ENCODE measurements around the gene ZNF593. TPM values are rescaled to one million over a fixed set of nuclear protein-coding genes. Genes with fewer than 3 reads are reported as not detected.

ZNF593 gene
- polyA plus RNA-seq, 1 of the 3 experiments (the other 2 are of a cell fraction), result 64.8 TPM

DNA sequence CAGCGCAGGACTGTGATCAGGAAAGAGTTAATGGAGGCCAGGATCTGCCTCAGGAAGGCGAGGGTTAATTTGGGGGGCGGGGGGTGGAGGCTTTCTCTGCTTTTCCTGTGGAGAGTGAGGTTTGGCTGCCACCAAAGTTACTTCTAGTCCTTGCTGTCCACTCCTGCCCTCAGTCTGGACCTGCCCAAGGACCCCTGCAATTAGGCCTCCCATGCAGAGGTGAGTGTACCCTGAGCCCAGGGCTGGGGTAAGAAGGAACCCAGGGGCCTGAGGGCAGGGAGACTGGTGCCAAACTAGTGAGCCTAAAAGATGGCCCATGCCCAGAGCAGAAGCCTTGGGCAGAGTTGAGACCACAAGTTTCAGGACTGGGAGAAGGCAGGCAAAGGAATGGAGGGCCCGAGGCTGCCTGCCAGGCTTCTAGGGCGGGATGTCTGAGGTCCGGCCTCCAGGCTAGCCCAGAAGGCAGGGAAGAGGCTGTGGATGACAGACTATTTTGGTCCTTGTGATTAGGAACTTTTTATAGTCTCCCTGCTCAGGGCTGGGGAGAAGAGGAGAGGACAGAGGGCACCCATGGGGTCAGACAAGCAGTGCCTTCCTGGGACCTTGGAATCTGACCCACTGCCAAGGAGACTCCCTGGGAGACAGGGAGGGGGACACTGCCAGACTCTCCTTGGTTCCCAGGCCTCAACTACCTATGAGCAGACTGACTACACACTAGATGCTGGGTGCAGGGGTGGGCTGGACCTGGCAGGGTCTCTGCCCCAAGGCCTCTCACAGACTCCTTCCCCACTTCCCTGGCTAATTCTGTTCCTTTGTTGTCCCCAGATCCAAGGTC, 10.6 kb upstream of the ZNF593 start, which contains the start of gene FAM110D:
Gene FAM110D, plus strand, starts transcription at position 172 of the 835 bp plus-strand sequence. CDS start 2,213 bp downstream, outside the sequence.
- no peaks in the 10 kb centered on the region for H3K9me3 ChIP-seq
- H3K4me1 ChIP-seq (ENCODE audit: control insufficient read depth in 1 of 2, insufficient read depth in 2 of 2, low read depth in 1 of 2, low read length in 1 of 2), result peaks cover 6 to 33% of the 10 kb centered on the region in 2 experiments; a peak in 1 of 4 replicates
- WGBS (ENCODE audit: low lambda C conversion rate), result 51% methylated on average over 6 of the region's 6 CpGs
- no peaks in the 10 kb centered on the region for H3K36me3 ChIP-seq (replicated peaks in 1 of 2; ENCODE audit: control insufficient read depth in 1 of 2, insufficient read depth in 2 of 2, low read length in 1 of 2)
- H3K4me2 ChIP-seq, result peak within 1 kb of the TSS; percentile 8; the same call in 1 of the 2 replicates
- no peak for DNase-seq
- no peaks in the 10 kb centered on the region for H3K27me3 ChIP-seq (ENCODE audit: insufficient read depth)
- ChIA-PET CTCF (interaction anchor here (0.6 to 13.7 kb wide), 7 partner anchors 11 to 439 kb away, joined by 3 to 131 read pairs (median 6); partner anchors contain the start of genes CEP85 and ZNF593), POLR2A (no interaction called here)
- H3K4me3 ChIP-seq (ENCODE audit: low read depth in 2 of 2, low read length in 1 of 2), result peak within 1 kb of the TSS in 1 of 2 experiments; percentile 43; a peak in 3 of 4 replicates
- peak within 1 kb of the TSS in 1 of 2 experiments; percentile 60; a peak in 3 of 4 replicates for H3K27ac ChIP-seq (ENCODE audit: low read depth in 2 of 2, low read length in 1 of 2)
- no peak within 1 kb of the TSS for H3K9ac ChIP-seq
- no peaks in the 10 kb centered on the region for H3K9me2 ChIP-seq
- H3K79me2 ChIP-seq (ENCODE audit: insufficient read depth), result no peaks in the 10 kb centered on the region
- peak within 1 kb of the TSS; percentile 70; the same call in 1 of the 2 replicates for H2AFZ ChIP-seq (ENCODE audit: low read depth)
- TF ChIP-seq JUND (IDR thresholded peaks at IDR 0.05) (no peak), TAF1 (IDR thresholded peaks at IDR 0.05; ENCODE audit: borderline replicate concordance, low read depth, low read length) (no peak), RFX5 (IDR thresholded peaks at IDR 0.05; ENCODE audit: low read length) (no peak), CTCF (IDR thresholded peaks at IDR 0.05) (no peak), CHD2 (IDR thresholded peaks at IDR 0.05; ENCODE audit: low read length, partially characterized antibody) (no peak), RAD21 (IDR thresholded peaks at IDR 0.05; ENCODE audit: low read length) (no peak), GABPA (IDR thresholded peaks at IDR 0.05; ENCODE audit: low read depth) (no peak), FOXJ3 (CRISPR knock-in tag; IDR thresholded peaks at IDR 0.05) (no peak)
- TF ChIP-seq, protein P1, sequence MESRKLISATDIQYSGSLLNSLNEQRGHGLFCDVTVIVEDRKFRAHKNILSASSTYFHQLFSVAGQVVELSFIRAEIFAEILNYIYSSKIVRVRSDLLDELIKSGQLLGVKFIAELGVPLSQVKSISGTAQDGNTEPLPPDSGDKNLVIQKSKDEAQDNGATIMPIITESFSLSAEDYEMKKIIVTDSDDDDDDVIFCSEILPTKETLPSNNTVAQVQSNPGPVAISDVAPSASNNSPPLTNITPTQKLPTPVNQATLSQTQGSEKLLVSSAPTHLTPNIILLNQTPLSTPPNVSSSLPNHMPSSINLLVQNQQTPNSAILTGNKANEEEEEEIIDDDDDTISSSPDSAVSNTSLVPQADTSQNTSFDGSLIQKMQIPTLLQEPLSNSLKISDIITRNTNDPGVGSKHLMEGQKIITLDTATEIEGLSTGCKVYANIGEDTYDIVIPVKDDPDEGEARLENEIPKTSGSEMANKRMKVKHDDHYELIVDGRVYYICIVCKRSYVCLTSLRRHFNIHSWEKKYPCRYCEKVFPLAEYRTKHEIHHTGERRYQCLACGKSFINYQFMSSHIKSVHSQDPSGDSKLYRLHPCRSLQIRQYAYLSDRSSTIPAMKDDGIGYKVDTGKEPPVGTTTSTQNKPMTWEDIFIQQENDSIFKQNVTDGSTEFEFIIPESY (IDR thresholded peaks at IDR 0.05; ENCODE audit: borderline replicate concordance, low read depth), result no peak
- TF ChIP-seq, protein P2, sequence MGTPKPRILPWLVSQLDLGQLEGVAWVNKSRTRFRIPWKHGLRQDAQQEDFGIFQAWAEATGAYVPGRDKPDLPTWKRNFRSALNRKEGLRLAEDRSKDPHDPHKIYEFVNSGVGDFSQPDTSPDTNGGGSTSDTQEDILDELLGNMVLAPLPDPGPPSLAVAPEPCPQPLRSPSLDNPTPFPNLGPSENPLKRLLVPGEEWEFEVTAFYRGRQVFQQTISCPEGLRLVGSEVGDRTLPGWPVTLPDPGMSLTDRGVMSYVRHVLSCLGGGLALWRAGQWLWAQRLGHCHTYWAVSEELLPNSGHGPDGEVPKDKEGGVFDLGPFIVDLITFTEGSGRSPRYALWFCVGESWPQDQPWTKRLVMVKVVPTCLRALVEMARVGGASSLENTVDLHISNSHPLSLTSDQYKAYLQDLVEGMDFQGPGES (IDR thresholded peaks at IDR 0.05; ENCODE audit: low read depth, low read length), result no peak
- TF ChIP-seq, protein P3, sequence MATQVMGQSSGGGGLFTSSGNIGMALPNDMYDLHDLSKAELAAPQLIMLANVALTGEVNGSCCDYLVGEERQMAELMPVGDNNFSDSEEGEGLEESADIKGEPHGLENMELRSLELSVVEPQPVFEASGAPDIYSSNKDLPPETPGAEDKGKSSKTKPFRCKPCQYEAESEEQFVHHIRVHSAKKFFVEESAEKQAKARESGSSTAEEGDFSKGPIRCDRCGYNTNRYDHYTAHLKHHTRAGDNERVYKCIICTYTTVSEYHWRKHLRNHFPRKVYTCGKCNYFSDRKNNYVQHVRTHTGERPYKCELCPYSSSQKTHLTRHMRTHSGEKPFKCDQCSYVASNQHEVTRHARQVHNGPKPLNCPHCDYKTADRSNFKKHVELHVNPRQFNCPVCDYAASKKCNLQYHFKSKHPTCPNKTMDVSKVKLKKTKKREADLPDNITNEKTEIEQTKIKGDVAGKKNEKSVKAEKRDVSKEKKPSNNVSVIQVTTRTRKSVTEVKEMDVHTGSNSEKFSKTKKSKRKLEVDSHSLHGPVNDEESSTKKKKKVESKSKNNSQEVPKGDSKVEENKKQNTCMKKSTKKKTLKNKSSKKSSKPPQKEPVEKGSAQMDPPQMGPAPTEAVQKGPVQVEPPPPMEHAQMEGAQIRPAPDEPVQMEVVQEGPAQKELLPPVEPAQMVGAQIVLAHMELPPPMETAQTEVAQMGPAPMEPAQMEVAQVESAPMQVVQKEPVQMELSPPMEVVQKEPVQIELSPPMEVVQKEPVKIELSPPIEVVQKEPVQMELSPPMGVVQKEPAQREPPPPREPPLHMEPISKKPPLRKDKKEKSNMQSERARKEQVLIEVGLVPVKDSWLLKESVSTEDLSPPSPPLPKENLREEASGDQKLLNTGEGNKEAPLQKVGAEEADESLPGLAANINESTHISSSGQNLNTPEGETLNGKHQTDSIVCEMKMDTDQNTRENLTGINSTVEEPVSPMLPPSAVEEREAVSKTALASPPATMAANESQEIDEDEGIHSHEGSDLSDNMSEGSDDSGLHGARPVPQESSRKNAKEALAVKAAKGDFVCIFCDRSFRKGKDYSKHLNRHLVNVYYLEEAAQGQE (IDR thresholded peaks at IDR 0.05; ENCODE audit: low read depth, low read length), result no peak
- no peaks in the 10 kb centered on the region for H4K20me1 ChIP-seq (ENCODE audit: insufficient read depth)
- no peaks in the 10 kb centered on the region for H3F3A ChIP-seq (replicated peaks; ENCODE audit: insufficient read depth)

All from SK-N-SH (cell line).